ENCODE measurements around the gene ID2. TPM values are rescaled to one million over a fixed set of nuclear protein-coding genes. Genes with fewer than 3 reads are reported as not detected.

Gene ID2
- total and polyA plus RNA-seq, 4 donors: 149 to 488 (median 245) TPM

GRCh38 chr2:8671802-8672201 lies 10.1 kb upstream of the ID2 start:
- H3K4me3 ChIP-seq (ENCODE audit: low read depth in 1 of 3, low read length in 3 of 3): no peak overlapping the region
- DNase-seq (ENCODE audit: low spot score): no peak

GRCh38 chr2:8672940-8673339 lies 8.9 kb upstream of the ID2 start:
- TF ChIP-seq NR2F2 (IDR thresholded peaks at IDR 0.05) (no peak), RXRA (IDR thresholded peaks at IDR 0.05) (no peak), CTCF (IDR thresholded peaks at IDR 0.05; ENCODE audit: low read depth, low read length, missing input control) (no peak), ATF3 (IDR thresholded peaks at IDR 0.05) (no peak), EGR1 (IDR thresholded peaks at IDR 0.05; ENCODE audit: low read depth in 2 of 2) (no peak), REST (IDR thresholded peaks at IDR 0.05) (no peak), YY1 (IDR thresholded peaks at IDR 0.05) (no peak), MAX (IDR thresholded peaks at IDR 0.05) (no peak)
- Histone ChIP-seq H3K4me3 (ENCODE audit: low read depth in 1 of 3, low read length in 3 of 3) (no peak overlapping the region), H3K9me3 (ENCODE audit: control insufficient read depth in 4 of 4, low read length in 3 of 4) (peaks cover 0 to 3% (median 0%) of the 10 kb centered on the region in 4 donors), H3K27ac (ENCODE audit: low read depth in 1 of 2, low read length in 2 of 2) (no peak overlapping the region), H3K27me3 (ENCODE audit: control insufficient read depth in 4 of 4, insufficient read depth in 4 of 4, low read length in 3 of 4) (no peaks in the 10 kb centered on the region), H3K9ac (ENCODE audit: low read depth in 1 of 2, low read length in 2 of 2) (no peak overlapping the region), H3K4me1 (ENCODE audit: control insufficient read depth in 4 of 4, insufficient read depth in 4 of 4, low read length in 3 of 4) (peaks cover 0 to 27% (median 9%) of the 10 kb centered on the region in 4 donors), H3K36me3 (ENCODE audit: control insufficient read depth in 4 of 4, insufficient read depth in 3 of 4, low read depth in 1 of 4, low read length in 3 of 4) (no peaks in the 10 kb centered on the region)
- no peak for DNase-seq (ENCODE audit: low spot score)
- 60% methylated on average over 3 of the region's 3 CpGs for WGBS

More at GRCh38 chr2:8671802-8672201, 10.1 kb upstream of the ID2 start:
- H3K27me3 ChIP-seq (ENCODE audit: control insufficient read depth in 4 of 4, insufficient read depth in 4 of 4, low read length in 3 of 4): no peaks in the 10 kb centered on the region
- H3K9me3 ChIP-seq (ENCODE audit: control insufficient read depth in 4 of 4, low read length in 3 of 4): peaks cover 0 to 3% (median 0%) of the 10 kb centered on the region in 4 donors
- peaks cover 0 to 20% (median 9%) of the 10 kb centered on the region in 4 donors for H3K4me1 ChIP-seq (ENCODE audit: control insufficient read depth in 4 of 4, insufficient read depth in 4 of 4, low read length in 3 of 4)
- TF ChIP-seq HNF4A (conservative IDR thresholded peaks at IDR 0.05): no peak
- TF ChIP-seq RXRA (IDR thresholded peaks at IDR 0.05): no peak
- no peak for TF ChIP-seq RAD21 (IDR thresholded peaks at IDR 0.05)
- no peak for TF ChIP-seq YY1 (IDR thresholded peaks at IDR 0.05)
- no peak for TF ChIP-seq JUND (IDR thresholded peaks at IDR 0.05)
- TF ChIP-seq HNF4G (IDR thresholded peaks at IDR 0.05): no peak
- TF ChIP-seq ZBTB33 (IDR thresholded peaks at IDR 0.05): no peak
- TF ChIP-seq GABPA (IDR thresholded peaks at IDR 0.05 in 1 of 2, conservative IDR thresholded peaks at IDR 0.05 in 1 of 2): no peak
- no peak for TF ChIP-seq NR2F2 (IDR thresholded peaks at IDR 0.05)
- TF ChIP-seq EGR1 (IDR thresholded peaks at IDR 0.05; ENCODE audit: low read depth in 2 of 2): no peak
- no peak for TF ChIP-seq SP1 (IDR thresholded peaks at IDR 0.05)
- H3K9ac ChIP-seq (ENCODE audit: low read depth in 1 of 2, low read length in 2 of 2): no peak overlapping the region
- no peak overlapping the region for H3K27ac ChIP-seq (ENCODE audit: low read depth in 1 of 2, low read length in 2 of 2)
- 86% methylated on average over 3 of the region's 3 CpGs for WGBS
- H3K36me3 ChIP-seq (ENCODE audit: control insufficient read depth in 4 of 4, insufficient read depth in 3 of 4, low read depth in 1 of 4, low read length in 3 of 4): no peaks in the 10 kb centered on the region
